Naive thymus-derived CD4-positive, alpha-beta T cell (primary cell): ENCODE measurements around the gene ATP2A1. TPM values are rescaled to one million over a fixed set of nuclear protein-coding genes. Genes with fewer than 3 reads are reported as not detected.
"Not testable (repeated sequence)": the region's sequence is repeated elsewhere in the genome, so short reads cannot be mapped to it uniquely, and the experiment has no call there.

Experiments
- ATAC-seq: fragments of 150-1000 bp; cut with Tn5 transposase; 2 replicates; pipeline ENCODE4 v1.10.0; 2021; ENCODE audit warnings: mild to moderate bottlenecking, moderate library complexity
- CTCF ChIA-PET: fragments of 350-600 bp; sonication (Branson Sonifier 250); formaldehyde crosslinking; loops from one replicate; lab custom pipeline; 2021; ENCODE audit warnings: antibody characterized with exemption; lab: Charles Lee
- POLR2A ChIA-PET: fragments of 350-600 bp; sonication (Branson Sonifier 250); formaldehyde crosslinking; loops from one replicate; lab custom pipeline; 2021; ENCODE audit warnings: antibody characterized with exemption, inconsistent platforms; lab: Charles Lee
- DNase-seq, 9 donors: peaks; one replicate each; pipeline versions ENCODE4 v3.0.0 to v3.0.0-alpha.2; 2020 to 2022; ENCODE audit warnings: mixed read lengths in 1 of 9
- H3K27ac ChIP-seq: one replicate; pipeline ENCODE4 v1.7.0; 2013; ENCODE audit warnings: mild to moderate bottlenecking, low read depth, low read length, moderate library complexity
- H3K27me3 ChIP-seq, 2 donors: one replicate each; pipeline ENCODE4 v1.7.0; 2013; ENCODE audit warnings: low read length in 2 of 2, mild to moderate bottlenecking in 2 of 2, moderate library complexity in 2 of 2; ENCODE audit not compliant: control insufficient read depth in 2 of 2, insufficient read depth in 2 of 2
- H3K36me3 ChIP-seq, 3 experiments: 1 replicate in 2 of 3; 2 replicates in 1 of 3; pipeline ENCODE4 v1.7.0; 2013; ENCODE audit warnings: low read length in 3 of 3, mild to moderate bottlenecking in 3 of 3, moderate library complexity in 1 of 3; ENCODE audit not compliant: insufficient read depth in 3 of 3, control insufficient read depth in 2 of 3
- H3K4me1 ChIP-seq, 2 donors: one replicate each; pipeline ENCODE4 v1.7.0; 2013; ENCODE audit warnings: low read length in 2 of 2, mild to moderate bottlenecking in 2 of 2, moderate library complexity in 1 of 2; ENCODE audit not compliant: control insufficient read depth in 2 of 2, insufficient read depth in 2 of 2
- H3K4me3 ChIP-seq: 2 replicates; pipeline ENCODE4 v1.7.0; 2013; ENCODE audit warnings: mild to moderate bottlenecking, low read length
- H3K9me3 ChIP-seq, 3 experiments: 1 replicate in 2 of 3; 2 replicates in 1 of 3; pipeline ENCODE4 v1.7.0; 2013; ENCODE audit warnings: low read length in 3 of 3; ENCODE audit not compliant: control insufficient read depth in 2 of 3
- H3K27ac Mint-ChIP-seq, 9 donors: one replicate each; pipeline ENCODE4 v1.8.0; 2020 to 2022; ENCODE audit warnings: mixed read lengths in 9 of 9, mild to moderate bottlenecking in 8 of 9, moderate library complexity in 5 of 9, inconsistent platforms in 2 of 9
- H3K27me3 Mint-ChIP-seq, 5 donors: one replicate each; pipeline ENCODE4 v1.8.0; 2021 to 2022; ENCODE audit warnings: mixed read lengths in 5 of 5, mild to moderate bottlenecking in 1 of 5
- H3K36me3 Mint-ChIP-seq, 5 donors: one replicate each; pipeline ENCODE4 v1.8.0; 2020 to 2022; ENCODE audit warnings: mixed read lengths in 5 of 5, mild to moderate bottlenecking in 3 of 5, inconsistent platforms in 1 of 5
- H3K4me1 Mint-ChIP-seq, 7 donors: one replicate each; pipeline ENCODE4 v1.8.0; 2020 to 2022; ENCODE audit warnings: mixed read lengths in 7 of 7, mild to moderate bottlenecking in 3 of 7, inconsistent platforms in 1 of 7
- H3K4me3 Mint-ChIP-seq, 10 donors: one replicate each; pipeline ENCODE4 v1.8.0; 2020 to 2022; ENCODE audit warnings: mild to moderate bottlenecking in 10 of 10, mixed read lengths in 10 of 10, moderate library complexity in 6 of 10, inconsistent platforms in 2 of 10
- H3K9me3 Mint-ChIP-seq, 11 donors: one replicate each; pipeline ENCODE4 v1.8.0; 2020 to 2022; ENCODE audit warnings: mixed read lengths in 11 of 11, mild to moderate bottlenecking in 4 of 11, inconsistent platforms in 1 of 11, moderate library complexity in 1 of 11
- intact Hi-C, 2 donors: fragments of 100-400 bp; cut with micrococcal nuclease; formaldehyde crosslinking; loops; one replicate each; pipeline ENCODE4 v1.15.1; 2023
- polyA plus RNA-seq, 2 donors: library from polyadenylated mRNA; unstranded; fragments of 300-500 nt; fragmentation: Illumina TruSeq; gene quantifications; one replicate each; pipeline ENCODE4 v1.2.3, GENCODE V29; 2021
- total RNA-seq, 6 experiments: library from RNA in 5 of 6; stranded (reverse) in 5 of 6; gene quantifications; 1 replicate in 5 of 6; 2 replicates in 1 of 6; pipeline ENCODE4 v1.2.3 and lab custom pipeline; 2021 to 2026

The ATP2A1 gene
- total and polyA plus RNA-seq, 7 experiments from 2014 or later = 0.32 to 1.6 (median 0.89) TPM; not detected in 2

DNA sequence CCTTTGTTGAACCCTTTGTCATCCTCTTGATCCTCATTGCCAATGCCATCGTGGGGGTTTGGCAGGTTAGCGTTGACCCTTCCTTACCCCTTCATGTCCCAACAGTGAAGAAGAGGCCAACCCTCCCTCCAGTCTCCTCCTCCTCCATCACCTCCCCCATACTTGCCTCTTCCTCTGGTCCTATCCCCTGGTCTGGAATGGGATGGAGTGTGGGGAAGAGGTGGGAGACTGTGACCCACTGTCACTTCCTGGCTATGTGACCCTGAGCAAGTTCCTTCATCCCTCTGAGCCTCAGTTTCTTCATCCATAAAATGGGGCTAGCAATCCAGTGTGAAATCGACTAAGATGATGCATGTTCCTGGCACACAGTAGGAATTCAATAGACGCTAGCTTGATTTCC lies 2.7 kb downstream of the ATP2A1 start:
- CTCF ChIA-PET = no interaction called here
- Mint-ChIP-seq H3K27ac (peak overlapping the region in 4 of 9 donors; percentile 6 to 87 (median 72)), H3K9me3 (peaks cover 0 to 3% (median 0%) of the 10 kb centered on the region in 11 donors), H3K4me1 (peaks cover 0 to 19% (median 15%) of the 10 kb centered on the region in 7 donors), H3K27me3 (peaks cover 3 to 14% (median 9%) of the 10 kb centered on the region in 5 donors), H3K36me3 (peaks cover 0 to 4% (median 0%) of the 10 kb centered on the region in 5 donors), H3K4me3 (peak overlapping the region; percentile 67 to 91 (median 82))
- Histone ChIP-seq H3K27ac (no peak overlapping the region), H3K9me3 (no peaks in the 10 kb centered on the region), H3K27me3 (no peaks in the 10 kb centered on the region), H3K4me1 (peaks cover 0 to 16% of the 10 kb centered on the region in 2 donors), H3K4me3 (no peak overlapping the region), H3K36me3 (no peaks in the 10 kb centered on the region)
- DNase-seq = no peak
- no peak for ATAC-seq
- POLR2A ChIA-PET = interaction anchor here (0.5 to 0.9 kb wide), 2 partner anchors 15 to 191 kb away, joined by 3 to 5 read pairs; no protein-coding TSS in a partner anchor
- intact Hi-C loops = loop anchor here (1.0 kb wide), 2 partner anchors 18 to 35 kb away; partner anchors contain the start of genes SH2B1 (in 1 of the 2) and TUFM (in 1 of the 2)

DNA sequence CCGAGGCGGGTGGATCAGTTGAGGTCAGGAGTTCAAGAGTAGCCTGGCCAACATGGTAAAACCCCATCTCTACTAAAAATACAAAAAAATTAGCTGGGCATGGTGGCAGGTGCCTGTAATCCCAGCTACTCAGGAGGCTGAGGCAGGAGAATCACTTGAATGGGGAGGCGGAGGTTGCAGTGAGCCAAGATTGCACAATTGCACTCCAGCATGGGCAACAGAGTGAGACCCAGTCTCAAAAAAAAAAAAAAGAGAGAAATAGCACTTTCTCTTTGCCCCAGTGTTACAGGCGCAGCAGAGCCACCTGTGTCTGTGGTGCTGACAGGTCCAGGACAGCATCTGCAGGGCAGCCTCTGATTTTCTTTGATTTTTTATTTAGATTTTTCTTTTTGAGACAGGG lies 3.3 kb downstream of the ATP2A1 start:
- ATAC-seq, H3K36me3 Mint-ChIP-seq, H3K9me3 ChIP-seq, H3K4me3 ChIP-seq, H3K36me3 ChIP-seq, H3K9me3 Mint-ChIP-seq, intact Hi-C loops, H3K27ac ChIP-seq, H3K27me3 ChIP-seq, DNase-seq, CTCF ChIA-PET: not testable (repeated sequence)
- H3K4me1 Mint-ChIP-seq = peaks cover 0 to 19% (median 15%) of the 10 kb centered on the region in 7 donors
- peak overlapping the region in 6 of 10 donors; percentile 67 to 89 (median 84) for H3K4me3 Mint-ChIP-seq
- H3K27ac Mint-ChIP-seq = peak overlapping the region in 2 of 9 donors; percentile 6 to 71
- peaks cover 3 to 14% (median 9%) of the 10 kb centered on the region in 5 donors for H3K27me3 Mint-ChIP-seq
- H3K4me1 ChIP-seq = peaks cover 0 to 16% of the 10 kb centered on the region in 2 donors
- POLR2A ChIA-PET = interaction anchor here (0.5 kb wide), 1 partner anchor 190 kb away, joined by 5 read pairs; no protein-coding TSS in a partner anchor

DNA sequence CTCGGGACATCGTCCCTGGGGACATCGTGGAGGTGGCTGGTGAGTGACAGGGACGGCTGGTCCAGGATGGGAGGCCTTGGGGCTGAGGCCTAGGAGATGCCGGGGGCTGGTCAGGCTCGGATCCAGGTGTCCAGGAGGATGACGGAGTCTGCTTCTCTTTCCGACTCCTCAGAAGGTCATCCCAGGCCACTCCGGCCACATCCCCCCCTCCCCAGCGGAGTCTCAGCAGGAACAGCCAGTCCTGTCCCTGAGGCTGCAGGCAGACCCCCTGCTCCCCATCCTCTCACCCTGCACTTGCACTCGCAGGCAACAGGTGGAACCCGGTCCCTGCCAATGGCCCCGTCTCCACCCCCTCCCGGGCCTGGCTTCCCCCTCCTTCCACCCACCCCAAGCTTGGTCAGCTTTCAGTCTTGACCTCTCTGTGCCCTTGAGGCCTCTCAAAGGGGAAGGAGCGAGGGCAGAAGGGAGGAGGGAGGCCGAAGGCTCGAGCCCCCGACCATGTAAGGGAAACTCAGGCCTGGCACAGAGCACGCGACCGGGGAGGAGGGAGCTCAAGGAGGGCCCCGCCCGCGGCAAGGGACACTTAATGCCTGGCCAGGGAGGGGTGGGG lies 4.4 kb downstream of the ATP2A1 start:
- Mint-ChIP-seq H3K4me1 (peaks cover 0 to 19% (median 13%) of the 10 kb centered on the region in 7 donors), H3K36me3 (peaks cover 0 to 4% (median 0%) of the 10 kb centered on the region in 5 donors), H3K27me3 (peaks cover 3 to 14% (median 9%) of the 10 kb centered on the region in 5 donors), H3K4me3 (no peak overlapping the region), H3K9me3 (peaks cover 0 to 3% (median 0%) of the 10 kb centered on the region in 11 donors), H3K27ac (no peak overlapping the region)
- POLR2A ChIA-PET = no interaction called here
- no peak overlapping the region for H3K4me3 ChIP-seq
- intact Hi-C loops = no loop called here
- peaks cover 0 to 16% of the 10 kb centered on the region in 2 donors for H3K4me1 ChIP-seq
- H3K27ac ChIP-seq = no peak overlapping the region
- no peaks in the 10 kb centered on the region for H3K36me3 ChIP-seq
- CTCF ChIA-PET = no interaction called here
- no peaks in the 10 kb centered on the region for H3K27me3 ChIP-seq
- ATAC-seq (no peak), DNase-seq (no peak)
- no peaks in the 10 kb centered on the region for H3K9me3 ChIP-seq

DNA sequence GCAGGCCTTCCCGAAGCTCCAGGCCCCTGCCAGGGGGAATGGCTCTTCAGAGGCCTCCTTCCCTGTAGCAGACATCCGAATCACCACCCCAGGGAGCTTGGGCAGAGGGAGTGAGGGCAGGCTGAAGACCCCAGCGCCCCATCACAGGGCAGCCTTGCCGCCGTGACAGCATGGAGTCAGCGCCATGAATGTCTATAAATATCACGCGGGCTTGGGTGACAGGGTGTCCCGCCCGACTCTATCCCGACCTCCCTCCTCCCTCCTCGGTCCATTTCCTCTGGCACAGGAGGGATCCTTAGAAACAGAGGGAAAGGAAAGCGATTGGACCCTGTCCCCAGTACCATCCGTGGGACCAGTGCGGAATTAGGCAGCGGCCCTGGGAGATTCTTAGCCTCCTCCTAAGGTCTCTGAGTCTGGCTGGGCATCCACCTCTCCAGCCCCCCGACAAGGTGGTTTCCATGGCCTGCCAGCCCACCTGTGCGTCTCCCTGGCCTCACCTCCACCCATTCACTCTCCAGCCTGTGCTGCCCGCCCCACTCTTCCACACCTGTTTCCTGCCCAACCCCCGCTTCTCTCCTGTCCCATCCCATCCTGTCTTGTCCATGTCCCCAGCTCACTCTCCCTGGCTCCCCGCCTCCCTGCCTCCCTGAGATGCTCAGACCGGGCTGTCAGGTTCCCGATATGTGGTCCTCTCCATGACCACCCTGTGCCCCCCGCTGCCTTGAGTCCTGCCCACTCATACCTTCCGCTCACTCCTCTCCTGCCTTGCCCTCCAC lies 5.1 kb downstream of the ATP2A1 start:
- Histone ChIP-seq H3K4me1 (peaks cover 0 to 16% of the 10 kb centered on the region in 2 donors), H3K36me3 (no peaks in the 10 kb centered on the region), H3K27me3 (no peaks in the 10 kb centered on the region), H3K9me3 (no peaks in the 10 kb centered on the region), H3K27ac (no peak overlapping the region), H3K4me3 (no peak overlapping the region)
- intact Hi-C loops = no loop called here
- H3K36me3 Mint-ChIP-seq = peaks cover 0 to 4% (median 0%) of the 10 kb centered on the region in 5 donors
- H3K9me3 Mint-ChIP-seq = peaks cover 0 to 2% (median 0%) of the 10 kb centered on the region in 11 donors
- H3K27me3 Mint-ChIP-seq = peaks cover 3 to 14% (median 9%) of the 10 kb centered on the region in 5 donors
- ATAC-seq (no peak), DNase-seq (no peak)
- peaks cover 0 to 19% (median 13%) of the 10 kb centered on the region in 7 donors for H3K4me1 Mint-ChIP-seq
- H3K27ac Mint-ChIP-seq = peak overlapping the region in 1 of 9 donors; percentile 48
- POLR2A ChIA-PET = no interaction called here
- CTCF ChIA-PET = no interaction called here
- H3K4me3 Mint-ChIP-seq = no peak overlapping the region

DNA sequence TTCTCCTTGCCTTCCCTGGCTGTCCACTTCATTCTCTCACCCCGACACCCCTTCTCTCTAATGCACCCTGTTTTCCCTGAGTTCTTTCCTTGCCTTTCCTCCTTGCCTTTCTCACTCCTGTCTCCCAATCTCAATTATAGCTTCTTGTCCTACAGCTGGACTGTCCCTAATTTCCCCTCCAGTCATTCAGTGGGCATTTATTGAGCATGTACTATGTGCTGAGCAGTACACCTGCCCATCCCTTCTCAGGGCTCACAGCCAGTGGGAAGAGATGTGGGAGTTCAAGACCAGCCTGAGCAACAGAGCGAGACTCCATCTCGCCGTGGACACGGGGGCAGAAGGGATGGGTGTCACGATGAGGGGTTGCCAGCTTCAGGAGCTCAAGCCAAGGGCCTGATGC lies 5.8 kb downstream of the ATP2A1 start:
- Histone ChIP-seq H3K4me3 (no peak overlapping the region), H3K9me3 (no peaks in the 10 kb centered on the region), H3K36me3 (no peaks in the 10 kb centered on the region), H3K27ac (no peak overlapping the region), H3K4me1 (peaks cover 0 to 12% of the 10 kb centered on the region in 2 donors), H3K27me3 (no peaks in the 10 kb centered on the region)
- intact Hi-C loops = no loop called here
- no peak for ATAC-seq
- Mint-ChIP-seq H3K27ac (peak overlapping the region in 1 of 9 donors; percentile 48), H3K4me1 (peaks cover 0 to 18% (median 11%) of the 10 kb centered on the region in 7 donors), H3K9me3 (peaks cover 0 to 2% (median 0%) of the 10 kb centered on the region in 11 donors), H3K36me3 (peaks cover 0 to 4% (median 0%) of the 10 kb centered on the region in 5 donors), H3K4me3 (peak overlapping the region in 1 of 10 donors; percentile 63), H3K27me3 (peaks cover 3 to 14% (median 9%) of the 10 kb centered on the region in 5 donors)
- CTCF ChIA-PET = no interaction called here
- POLR2A ChIA-PET = no interaction called here
- no peak for DNase-seq

DNA sequence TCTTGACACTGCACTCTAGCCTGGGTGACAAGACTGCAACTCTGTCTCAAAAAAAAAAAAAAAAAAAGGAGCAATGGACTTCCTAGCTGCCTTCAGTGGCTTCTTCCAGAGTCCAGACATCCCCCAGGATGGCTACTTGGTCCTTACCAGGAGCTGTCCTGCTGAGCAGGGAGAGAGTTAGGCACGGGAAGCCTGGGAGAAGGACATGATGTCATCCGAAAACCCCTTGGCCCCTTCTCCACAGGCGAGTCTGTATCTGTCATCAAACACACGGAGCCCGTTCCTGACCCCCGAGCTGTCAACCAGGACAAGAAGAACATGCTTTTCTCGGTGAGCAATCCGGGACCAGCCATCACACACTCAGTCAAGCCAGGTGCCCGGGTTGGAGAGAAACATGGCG lies 8.7 kb downstream of the ATP2A1 start:
- DNase-seq = no peak
- H3K27me3 Mint-ChIP-seq = peaks cover 0 to 6% (median 0%) of the 10 kb centered on the region in 5 donors
- intact Hi-C loops = no loop called here
- H3K27me3 ChIP-seq = no peaks in the 10 kb centered on the region
- H3K4me3 ChIP-seq = no peak overlapping the region
- no peak overlapping the region for H3K27ac Mint-ChIP-seq
- no peaks in the 10 kb centered on the region for H3K36me3 ChIP-seq
- peaks cover 0 to 2% (median 0%) of the 10 kb centered on the region in 11 donors for H3K9me3 Mint-ChIP-seq
- CTCF ChIA-PET = interaction anchor here (0.7 kb wide), 1 partner anchor 41 kb away, joined by 3 read pairs; the partner anchor contains the start of gene TUFM
- no peaks in the 10 kb centered on the region for H3K4me1 ChIP-seq
- H3K4me3 Mint-ChIP-seq = no peak overlapping the region
- H3K4me1 Mint-ChIP-seq = peaks cover 0 to 4% (median 0%) of the 10 kb centered on the region in 7 donors
- no peaks in the 10 kb centered on the region for H3K9me3 ChIP-seq
- no peak for ATAC-seq
- no peak overlapping the region for H3K27ac ChIP-seq
- no peaks in the 10 kb centered on the region for H3K36me3 Mint-ChIP-seq
- POLR2A ChIA-PET = interaction anchor here (0.7 kb wide), 1 partner anchor 25 kb away, joined by 3 read pairs; no protein-coding TSS in a partner anchor
